GM21737 (cell line): ENCODE data around the gene CMSS1.
A peak's percentile ranks its signal among the peaks of the same experiment; 100 is the strongest.

Source experiments
- ATAC-seq: cut with Tn5 transposase; IDR thresholded peaks from one replicate; pipeline ENCODE4 v1.9.1; 2021; ENCODE audit warnings: mild to moderate bottlenecking, moderate library complexity; ENCODE audit not compliant: unreplicated experiment

The CMSS1 gene

DNA sequence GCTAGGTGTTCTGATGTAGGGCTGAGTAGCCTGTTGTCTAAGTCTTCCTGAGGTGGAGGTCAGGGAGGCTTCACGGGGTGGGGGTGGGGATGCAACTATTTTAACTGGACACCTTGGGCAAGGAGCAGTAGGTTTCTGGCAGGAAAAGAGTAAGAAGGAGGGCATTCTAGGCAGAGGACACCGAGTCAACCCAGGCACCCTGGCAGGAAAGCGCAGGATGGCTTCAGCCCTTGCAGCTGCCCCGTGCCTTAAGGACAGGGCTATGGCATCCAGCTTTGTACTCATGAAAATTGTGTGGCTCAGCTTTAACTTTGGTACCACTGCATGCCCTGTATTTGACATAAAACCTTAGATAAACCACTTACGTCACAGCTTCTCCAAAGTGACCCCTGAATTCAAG, 303.0 kb downstream of the CMSS1 start:
- no peak for ATAC-seq

DNA sequence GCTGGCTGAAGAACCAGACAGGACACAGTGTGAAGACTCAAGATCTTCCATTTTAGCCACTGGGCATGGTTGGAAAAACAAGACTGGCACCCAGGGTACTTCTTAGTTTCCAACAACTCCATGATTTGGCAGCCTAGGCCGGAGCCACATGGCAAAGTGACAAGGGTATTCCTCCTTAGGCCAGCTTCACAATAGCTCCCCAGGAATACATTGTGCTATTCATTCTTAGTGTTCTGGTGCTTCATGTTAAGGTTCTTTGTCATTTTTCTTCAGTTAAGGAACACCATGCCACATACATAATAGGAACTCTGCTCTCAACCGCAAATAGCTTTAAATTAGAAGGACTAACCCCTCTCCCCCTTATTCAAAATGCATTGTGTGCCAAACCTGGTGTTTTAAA, 304.7 kb downstream of the CMSS1 start:
- ATAC-seq = no peak

DNA sequence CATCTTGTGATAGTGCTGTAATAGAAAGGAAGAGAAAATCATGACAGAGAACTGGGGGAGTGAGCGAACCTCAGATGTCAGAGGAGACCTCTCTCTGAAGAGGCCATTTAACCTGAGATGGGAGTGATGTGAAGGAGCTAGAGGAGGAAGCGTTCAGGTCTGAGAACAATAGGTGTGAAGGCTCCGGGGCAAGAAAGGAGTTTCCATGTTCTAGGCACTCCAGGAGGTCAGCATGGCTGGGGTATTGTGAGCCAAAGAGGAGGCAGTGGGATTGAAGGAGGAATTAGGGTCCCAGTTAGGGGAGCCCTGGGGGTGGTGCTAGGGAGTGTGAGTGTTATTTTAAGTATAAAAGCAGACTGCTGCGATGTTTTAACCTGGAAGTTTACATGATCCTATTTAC, 305.4 kb downstream of the CMSS1 start:
- ATAC-seq = no peak

DNA sequence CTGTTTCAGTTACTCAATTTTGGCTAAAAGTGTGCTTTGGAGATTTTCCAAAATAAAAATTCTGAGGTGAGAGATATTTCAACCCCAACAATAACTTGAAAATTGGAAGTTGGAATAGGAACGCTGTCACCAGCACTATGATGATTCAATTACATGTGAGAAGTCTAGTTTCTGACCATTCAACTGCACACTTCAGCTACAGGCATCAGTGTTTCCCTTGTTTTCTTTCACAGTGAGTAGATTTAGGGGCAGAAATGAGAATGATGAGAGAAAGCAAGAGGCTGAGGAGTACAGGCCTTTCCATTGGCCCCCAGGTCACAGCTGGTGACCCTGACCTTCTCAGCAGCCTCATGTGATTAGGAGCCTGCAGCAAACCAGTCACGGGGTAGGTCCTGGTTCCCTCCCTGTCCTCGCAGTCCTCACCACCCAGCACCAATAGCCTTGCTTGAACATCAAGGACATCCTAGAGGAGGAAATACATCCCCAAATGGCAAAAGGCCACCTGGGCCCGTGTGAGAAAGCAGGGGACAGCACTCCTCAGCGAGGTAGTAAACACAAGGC, 306.6 kb downstream of the CMSS1 start:
- no peak for ATAC-seq

DNA sequence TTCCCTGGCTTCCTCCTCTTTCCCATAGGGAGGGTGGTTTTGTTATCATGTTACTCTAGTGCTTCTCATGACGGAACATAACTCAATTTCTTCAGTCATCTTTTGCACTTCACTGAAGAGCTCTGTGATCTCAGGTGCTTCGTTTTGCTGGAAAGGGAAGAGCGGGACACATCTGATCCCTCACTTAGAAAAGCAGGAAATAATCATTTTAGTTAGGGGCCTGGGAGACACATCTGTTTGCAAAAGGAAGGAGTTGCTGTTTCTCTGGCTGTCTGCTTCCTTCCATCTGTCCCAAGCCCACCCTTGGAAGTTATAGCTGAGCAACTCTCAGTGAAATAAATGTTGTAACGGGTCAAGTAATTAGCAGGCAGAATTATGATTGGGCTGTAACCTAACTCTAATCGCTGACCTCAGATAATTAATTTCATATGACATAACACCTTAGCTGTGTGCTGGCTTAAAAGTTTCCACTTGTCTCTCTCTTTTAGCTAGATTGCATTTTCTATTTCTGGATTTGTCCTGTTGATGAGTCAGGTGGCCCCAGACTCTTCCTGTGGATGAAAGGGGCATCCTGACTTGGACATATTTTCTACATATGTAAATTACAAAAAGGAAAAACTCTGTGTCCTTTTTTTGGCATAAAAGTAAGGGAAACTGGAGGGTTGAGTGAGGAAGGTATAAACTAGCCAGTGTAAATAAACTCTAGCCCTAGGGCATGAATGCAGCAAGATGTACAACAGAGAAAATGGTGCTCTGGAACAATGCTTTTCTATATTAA, 307.7 kb downstream of the CMSS1 start:
- ATAC-seq = no peak

DNA sequence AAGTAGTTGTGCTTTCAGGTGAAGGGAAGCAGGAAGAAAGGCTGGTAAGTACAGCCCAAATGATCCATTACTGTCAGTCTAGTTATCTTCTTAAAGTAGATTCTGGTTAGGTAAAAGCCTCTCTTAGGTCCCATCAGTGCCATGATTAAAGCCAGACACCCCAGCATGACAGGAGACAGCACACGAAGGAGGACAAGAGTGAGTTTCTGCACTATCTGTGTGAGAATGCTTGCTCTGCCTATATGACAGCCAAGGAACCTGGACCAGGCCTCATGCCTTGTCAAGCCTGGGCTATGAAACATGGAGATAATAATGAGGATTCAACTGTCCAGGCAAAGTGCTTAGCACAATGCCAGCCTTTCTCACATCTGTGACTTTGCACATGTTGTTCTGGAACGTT, 310.1 kb downstream of the CMSS1 start:
- ATAC-seq = no peak

DNA sequence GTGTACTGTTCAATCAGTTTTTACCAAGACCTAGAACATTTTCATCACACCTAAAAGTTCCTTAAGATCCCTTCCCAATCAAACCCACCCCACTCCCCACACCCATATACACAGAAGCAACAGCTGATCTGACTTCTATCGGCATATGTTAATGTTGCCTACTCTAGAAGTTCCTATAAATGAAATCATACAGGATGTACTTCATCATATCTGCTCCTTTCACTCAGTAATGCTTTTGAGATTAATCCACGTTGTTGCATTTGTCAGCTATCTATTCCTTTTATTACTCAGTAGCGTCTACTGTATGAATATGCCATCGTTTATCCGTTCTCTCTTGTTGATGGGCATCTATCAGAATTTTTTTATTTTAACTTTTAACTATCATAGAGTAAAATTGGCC, 310.9 kb downstream of the CMSS1 start:
- ATAC-seq = no peak

DNA sequence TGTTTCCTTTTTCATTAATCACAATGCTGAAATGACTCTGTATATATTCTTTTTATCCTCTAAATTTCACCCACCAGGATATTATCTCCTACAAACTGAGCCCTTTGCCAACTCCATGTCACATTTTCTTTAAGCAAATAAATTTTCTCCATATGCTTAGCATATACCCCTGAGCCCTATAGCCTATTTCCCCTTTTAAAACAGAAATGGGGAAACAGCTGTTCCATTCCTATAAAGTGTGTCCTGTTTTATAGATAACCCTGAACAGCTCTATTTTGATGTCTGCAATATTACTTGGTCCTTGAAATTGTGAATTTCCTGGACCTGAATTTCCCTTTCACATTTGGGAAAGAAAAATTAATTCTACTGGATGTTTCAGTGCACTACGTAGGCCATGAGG, 312.3 kb downstream of the CMSS1 start:
- no peak for ATAC-seq

DNA sequence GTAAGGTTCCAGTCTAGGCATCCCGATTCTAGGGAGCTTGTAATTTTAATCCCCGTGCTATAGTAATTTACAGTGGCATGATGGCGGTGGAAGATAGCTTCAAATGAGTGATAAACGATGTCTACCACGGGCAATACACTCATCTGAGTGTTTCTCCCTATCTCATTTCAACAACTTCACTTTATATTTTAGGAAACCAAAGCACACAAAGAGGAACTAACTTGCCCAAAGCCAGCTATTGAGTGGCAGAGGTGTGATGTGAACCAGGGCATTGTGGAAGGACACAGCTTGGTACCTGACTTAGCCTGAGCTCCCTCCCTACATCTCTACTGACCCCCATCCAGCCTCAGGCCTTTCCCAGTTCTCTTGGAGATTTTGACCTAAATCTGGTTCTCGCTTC, 313.6 kb downstream of the CMSS1 start:
- ATAC-seq = no peak

DNA sequence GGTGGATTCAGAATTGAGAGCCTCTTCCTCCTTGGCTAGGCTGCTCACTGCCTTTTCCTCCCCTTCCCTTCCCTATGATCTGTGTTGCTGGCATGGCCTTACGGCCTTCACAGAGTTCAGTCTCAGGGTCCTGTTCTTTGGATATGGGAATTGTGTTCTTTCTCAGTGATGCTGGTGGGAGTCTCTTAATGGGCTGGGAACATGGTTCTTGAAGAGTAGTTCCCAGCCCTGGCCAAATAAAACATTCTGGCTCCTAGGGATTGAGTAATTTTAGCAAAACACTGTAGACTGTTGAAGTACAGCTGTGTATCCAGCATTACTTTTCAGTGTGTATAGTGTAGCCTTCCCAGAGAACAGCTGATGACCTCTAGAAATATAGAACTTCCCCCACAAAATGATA, 319.3 kb downstream of the CMSS1 start:
- ATAC-seq = no peak

DNA sequence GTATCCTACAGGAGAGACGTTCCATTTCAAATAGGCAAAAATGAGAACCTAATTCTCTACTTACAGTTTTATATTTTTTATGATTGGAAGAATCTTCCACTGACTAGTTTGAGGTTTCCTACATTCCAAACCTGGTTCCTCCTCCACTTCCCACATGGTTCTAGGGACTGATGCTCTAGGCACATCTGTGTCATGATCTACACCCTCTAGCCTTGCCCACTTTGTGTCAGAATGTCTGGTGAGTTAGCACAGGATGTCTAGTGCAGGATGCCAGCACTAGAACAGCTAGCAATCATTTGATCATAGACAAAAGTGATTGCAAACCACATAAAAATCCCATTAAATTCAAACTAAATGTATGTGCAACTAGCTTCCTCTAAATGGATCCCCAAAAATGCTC, 323.3 kb downstream of the CMSS1 start:
- ATAC-seq = no peak

DNA sequence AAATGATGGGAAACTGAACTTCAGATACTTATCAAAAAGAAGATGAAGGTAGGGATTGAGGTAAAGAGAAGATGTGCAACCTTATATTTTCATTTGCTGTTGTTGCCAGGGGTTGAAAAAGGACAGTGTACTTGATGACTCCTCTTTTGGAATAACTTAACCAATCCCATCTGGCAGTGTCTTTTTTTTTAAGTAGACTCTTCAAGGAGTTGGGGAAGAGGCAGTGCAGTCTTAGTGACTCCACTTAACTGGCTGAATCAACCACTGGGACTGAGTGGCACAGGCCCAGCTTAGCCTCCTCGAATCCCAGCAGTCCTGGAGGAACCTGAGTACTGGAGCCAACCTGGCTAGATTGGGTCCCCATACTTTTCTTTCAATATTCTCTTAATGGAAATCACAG, 323.9 kb downstream of the CMSS1 start:
- no peak for ATAC-seq

DNA sequence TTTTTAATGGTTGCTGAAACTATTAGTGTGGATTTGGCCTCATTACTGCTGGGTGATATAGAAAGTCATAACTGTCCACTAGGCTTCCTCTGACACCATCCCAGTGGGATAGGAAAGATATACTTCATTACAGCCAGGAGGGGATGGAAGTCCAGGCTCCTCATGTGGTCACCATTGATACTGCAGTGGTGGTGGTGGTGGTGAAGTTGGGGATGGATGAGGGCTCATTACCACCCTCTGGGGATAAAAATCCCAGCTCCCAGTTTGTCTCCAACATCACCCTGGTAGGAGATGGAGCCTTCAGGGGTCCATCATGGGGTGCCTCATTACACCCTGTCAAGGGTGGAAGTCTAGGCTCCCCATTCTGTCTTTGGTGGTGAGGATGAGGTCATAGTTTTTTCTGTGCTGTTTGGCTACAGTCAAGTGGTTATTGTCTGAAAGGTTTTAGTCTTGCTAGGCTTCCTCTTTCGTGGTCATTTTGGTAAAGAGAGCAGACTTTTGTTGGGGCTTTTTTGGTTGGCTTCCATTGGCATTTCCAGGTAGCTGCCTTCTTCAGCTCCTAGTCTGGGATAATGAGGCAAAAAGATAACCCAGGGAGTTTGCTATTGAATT, 326.7 kb downstream of the CMSS1 start:
- peak; percentile 67 for ATAC-seq

DNA sequence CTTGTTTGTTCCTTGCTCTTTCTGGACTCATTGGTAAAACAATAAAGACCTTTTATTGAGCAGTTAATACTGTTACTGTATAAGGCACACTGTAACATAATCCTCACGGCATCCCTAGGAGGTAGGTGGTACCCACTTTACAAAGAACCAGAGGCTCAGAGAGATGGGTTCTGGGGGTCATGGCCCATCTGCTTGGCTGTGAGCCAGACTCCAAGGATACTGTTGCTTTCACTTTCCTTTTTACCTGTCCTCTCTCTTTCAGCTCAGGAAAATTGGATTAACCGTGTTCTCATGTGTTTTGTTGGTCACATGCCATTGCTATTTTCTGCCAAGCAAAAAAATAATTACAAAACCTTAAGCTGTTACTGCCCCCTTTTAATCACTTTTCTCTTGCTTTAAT, 331.5 kb downstream of the CMSS1 start:
- ATAC-seq = no peak

DNA sequence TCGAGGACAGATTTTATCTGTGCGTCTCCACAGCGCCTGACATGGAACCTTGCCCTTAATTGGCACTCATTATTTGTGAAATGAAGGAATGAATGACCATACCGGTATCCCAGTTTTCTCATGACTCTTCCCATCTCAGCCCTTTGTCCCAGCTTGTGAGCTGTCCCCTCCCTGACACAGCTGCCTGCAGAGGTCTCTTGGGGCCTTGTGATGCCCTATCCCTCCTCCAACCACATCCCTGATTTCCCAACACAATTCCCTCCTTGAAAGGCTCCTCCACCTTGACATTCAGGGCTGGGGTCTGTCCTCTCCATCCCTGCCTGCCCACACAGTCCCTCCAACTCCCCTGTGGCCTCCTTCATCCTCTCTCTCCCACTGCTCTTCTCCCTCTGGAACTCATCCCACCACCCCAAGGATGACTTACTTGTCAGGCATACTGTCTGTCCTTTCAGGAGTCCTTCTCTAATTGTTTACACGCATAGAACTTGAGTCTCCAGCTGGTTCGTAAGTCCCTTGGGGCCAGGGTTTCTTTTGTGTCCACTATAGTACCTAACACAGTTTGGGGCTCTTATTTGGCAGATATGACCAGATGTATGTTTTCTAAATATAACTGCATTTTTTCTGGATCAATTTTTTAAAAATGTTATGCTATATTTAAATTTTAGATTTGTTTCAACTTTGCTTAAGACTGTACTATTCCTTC, 332.2 kb downstream of the CMSS1 start:
- no peak for ATAC-seq

DNA sequence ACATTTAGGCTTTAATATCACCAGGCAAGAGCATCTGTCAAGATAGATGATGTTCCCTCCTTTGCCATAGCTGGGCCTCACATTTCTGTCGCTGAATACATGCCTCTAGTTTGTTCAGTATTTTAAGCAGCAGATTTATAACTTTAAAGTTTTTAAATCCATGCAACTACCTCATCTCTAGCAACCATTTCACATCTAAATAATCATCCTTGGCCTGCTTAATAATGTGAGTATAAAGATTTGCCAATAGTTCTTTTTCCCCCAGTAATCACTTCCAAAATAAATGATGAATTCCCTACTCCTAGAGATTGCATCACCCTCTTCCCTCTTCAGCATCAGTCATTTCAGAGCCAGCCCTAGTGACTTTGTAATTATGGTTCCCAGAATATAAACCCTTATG, 332.8 kb downstream of the CMSS1 start:
- no peak for ATAC-seq

DNA sequence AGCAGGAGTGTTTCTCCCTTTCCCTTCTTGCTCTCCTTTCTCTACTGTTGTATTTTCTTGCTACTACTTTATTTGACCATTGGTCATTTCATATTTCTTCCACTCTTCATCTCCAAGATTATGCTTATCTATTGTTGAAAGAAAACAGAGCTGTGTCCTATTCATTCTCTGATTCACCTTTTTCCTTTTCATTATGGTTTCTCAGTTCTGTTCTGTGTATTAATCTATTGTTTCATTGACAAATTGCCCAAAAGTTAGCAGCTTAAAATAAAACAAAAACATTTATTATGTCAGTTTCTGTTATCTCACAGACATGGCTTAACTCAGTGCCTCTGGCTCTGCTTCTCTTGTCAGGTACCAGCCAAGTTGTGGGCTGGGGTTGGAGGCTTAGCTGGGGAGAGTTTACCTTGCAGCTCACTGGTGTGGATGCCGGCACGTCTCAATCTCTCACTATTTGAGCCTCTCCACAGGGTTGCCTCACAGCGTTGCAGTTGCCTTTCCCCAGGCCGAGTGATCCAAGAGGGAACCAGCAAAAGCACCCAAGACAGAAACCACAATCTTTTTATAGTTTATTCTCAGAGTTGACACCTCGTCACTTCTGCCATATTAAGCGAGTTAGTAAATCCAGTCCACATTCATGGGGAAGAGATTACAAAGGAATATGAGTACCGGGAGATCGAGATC, 333.5 kb downstream of the CMSS1 start:
- no peak for ATAC-seq

DNA sequence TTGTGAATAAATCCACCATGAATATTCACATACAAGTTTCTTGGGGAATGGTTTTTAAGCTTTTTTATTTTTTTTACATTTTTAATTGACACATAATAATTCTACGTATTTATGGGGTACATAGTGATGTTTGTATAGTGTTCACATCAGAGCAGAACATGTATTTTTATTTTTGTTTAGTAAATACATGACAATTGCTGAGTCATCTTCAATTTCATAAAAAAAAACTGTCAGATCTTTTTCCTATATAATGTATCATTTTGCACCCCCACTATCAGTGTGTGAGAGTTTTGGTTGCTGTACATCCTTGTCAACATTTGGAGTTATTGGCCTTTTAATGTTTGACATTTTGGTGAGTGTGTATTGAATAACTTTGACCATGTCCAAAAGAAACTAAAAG, 336.5 kb downstream of the CMSS1 start:
- ATAC-seq = no peak

DNA sequence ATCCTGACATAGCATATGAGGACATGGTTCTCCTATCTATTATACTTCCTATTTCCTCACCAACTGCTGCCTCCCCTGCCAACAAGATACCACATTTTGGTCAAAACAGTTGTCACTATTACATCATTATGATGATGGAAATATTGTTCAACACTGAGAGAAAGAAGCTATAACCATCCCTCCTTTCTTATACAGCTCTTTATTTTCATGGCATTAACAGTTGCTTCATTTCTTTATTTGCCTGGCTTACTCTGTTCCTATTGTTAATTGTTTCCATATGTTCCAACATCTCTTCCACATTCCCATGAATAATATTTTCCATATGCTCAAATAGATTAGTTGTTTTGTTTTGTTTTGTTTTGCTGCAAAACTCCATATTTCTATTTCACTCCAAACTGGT, 337.5 kb downstream of the CMSS1 start:
- no peak for ATAC-seq

DNA sequence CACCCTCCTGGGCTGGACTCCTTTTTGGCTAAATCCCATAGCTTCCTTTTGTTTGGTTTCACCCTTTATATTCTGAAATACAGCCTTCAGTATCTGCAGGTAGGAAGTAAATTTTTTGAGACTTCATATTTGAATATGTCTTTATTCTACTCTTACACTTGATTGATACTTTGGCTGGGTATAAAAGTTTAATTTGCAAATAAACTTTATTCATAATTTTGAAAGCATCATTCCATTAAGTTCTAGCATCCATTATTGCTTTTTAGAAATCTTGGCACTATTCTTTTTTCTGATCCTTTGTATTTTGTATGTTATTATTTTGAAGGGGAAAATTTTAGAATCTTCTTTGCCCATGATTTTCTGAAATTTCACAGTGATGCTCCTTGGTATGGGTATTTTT, 337.9 kb downstream of the CMSS1 start:
- no peak for ATAC-seq

DNA sequence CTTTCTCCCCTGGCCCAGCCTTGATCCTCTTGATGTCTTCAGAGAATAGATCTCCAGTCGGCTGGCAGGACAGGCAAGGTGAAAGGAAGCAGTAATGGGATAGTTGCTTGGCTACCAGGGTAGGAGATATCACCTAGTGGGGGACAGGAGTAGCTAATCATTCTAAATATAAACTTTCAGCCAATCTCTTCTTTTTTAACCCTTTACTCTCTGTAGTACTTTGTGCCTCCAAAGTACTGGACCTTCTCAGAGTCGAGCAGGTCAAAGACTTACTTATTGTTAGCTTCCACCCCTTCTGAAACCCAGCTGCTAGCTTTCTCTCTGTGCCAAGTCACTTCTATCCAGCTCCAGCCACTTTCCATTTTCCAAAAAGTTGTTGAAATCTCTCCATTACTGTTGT, 340.0 kb downstream of the CMSS1 start:
- ATAC-seq = no peak
